Measurements from ENCODE around the gene THADA.

The THADA gene

GRCh38 chr2:43345872-43346271 is 250.0 kb downstream of the THADA start:
- Histone ChIP-seq H3K27me3 (ENCODE audit: control insufficient read depth, insufficient read depth, low read length, poor library complexity, severe bottlenecking) (no peaks in the 10 kb centered on the region), H3K36me3 (ENCODE audit: control insufficient read depth, insufficient read depth, low read length) (no peaks in the 10 kb centered on the region), H3K9me3 (ENCODE audit: control insufficient read depth, low read length) (no peaks in the 10 kb centered on the region), H3K4me1 (ENCODE audit: control insufficient read depth, insufficient read depth, low read length) (peaks cover 44% of the 10 kb centered on the region), H3K4me3 (ENCODE audit: insufficient read depth, low read depth, low read length) (no peak overlapping the region), H3K27ac (ENCODE audit: insufficient read depth, low read depth, low read length, poor library complexity, severe bottlenecking) (peak overlapping the region; percentile 60)
- WGBS, 2 experiments: 32 to 42% methylated on average over 5 of the region's 5 CpGs

- H3K27me3 ChIP-seq (ENCODE audit: control insufficient read depth, insufficient read depth, low read length, poor library complexity, severe bottlenecking): no peaks in the 10 kb centered on the region
- H3K36me3 ChIP-seq (ENCODE audit: control insufficient read depth, insufficient read depth, low read length): no peaks in the 10 kb centered on the region
- 56 to 59% methylated on average over 4 to 5 of the region's 5 CpGs for WGBS, 2 experiments
- H3K9me3 ChIP-seq (ENCODE audit: control insufficient read depth, low read length): no peaks in the 10 kb centered on the region
- peaks cover 44% of the 10 kb centered on the region for H3K4me1 ChIP-seq (ENCODE audit: control insufficient read depth, insufficient read depth, low read length)
- peak overlapping the region; percentile 60 for H3K27ac ChIP-seq (ENCODE audit: insufficient read depth, low read depth, low read length, poor library complexity, severe bottlenecking)
- H3K4me3 ChIP-seq (ENCODE audit: insufficient read depth, low read depth, low read length): no peak overlapping the region
These were observed 250.4 kb downstream of the THADA start for GRCh38 chr2:43345391-43345813.

- Histone ChIP-seq H3K4me3 (ENCODE audit: insufficient read depth, low read depth, low read length) (no peak overlapping the region), H3K27me3 (ENCODE audit: control insufficient read depth, insufficient read depth, low read length, poor library complexity, severe bottlenecking) (no peaks in the 10 kb centered on the region), H3K27ac (ENCODE audit: insufficient read depth, low read depth, low read length, poor library complexity, severe bottlenecking) (no peak overlapping the region), H3K4me1 (ENCODE audit: control insufficient read depth, insufficient read depth, low read length) (peaks cover 39% of the 10 kb centered on the region), H3K9me3 (ENCODE audit: control insufficient read depth, low read length) (no peaks in the 10 kb centered on the region), H3K36me3 (ENCODE audit: control insufficient read depth, insufficient read depth, low read length) (no peaks in the 10 kb centered on the region)
- 82 to 92% methylated on average over 2 to 5 of the region's 5 CpGs for WGBS, 2 experiments
These were observed 250.9 kb downstream of the THADA start for GRCh38 chr2:43344868-43345373.

- Histone ChIP-seq H3K4me1 (ENCODE audit: control insufficient read depth, insufficient read depth, low read length) (peaks cover 28% of the 10 kb centered on the region), H3K9me3 (ENCODE audit: control insufficient read depth, low read length) (no peaks in the 10 kb centered on the region), H3K4me3 (ENCODE audit: insufficient read depth, low read depth, low read length) (no peak overlapping the region), H3K36me3 (ENCODE audit: control insufficient read depth, insufficient read depth, low read length) (no peaks in the 10 kb centered on the region), H3K27ac (ENCODE audit: insufficient read depth, low read depth, low read length, poor library complexity, severe bottlenecking) (no peak overlapping the region), H3K27me3 (ENCODE audit: control insufficient read depth, insufficient read depth, low read length, poor library complexity, severe bottlenecking) (no peaks in the 10 kb centered on the region)
- 92% methylated on average over 5 of the region's 5 CpGs for WGBS, 2 experiments
These were observed 252.1 kb downstream of the THADA start for GRCh38 chr2:43343573-43344304.

GRCh38 chr2:43341959-43342757 is 253.7 kb downstream of the THADA start:
- H3K27ac ChIP-seq (ENCODE audit: insufficient read depth, low read depth, low read length, poor library complexity, severe bottlenecking): no peak overlapping the region
- no peaks in the 10 kb centered on the region for H3K9me3 ChIP-seq (ENCODE audit: control insufficient read depth, low read length)
- peaks cover 19% of the 10 kb centered on the region for H3K4me1 ChIP-seq (ENCODE audit: control insufficient read depth, insufficient read depth, low read length)
- H3K27me3 ChIP-seq (ENCODE audit: control insufficient read depth, insufficient read depth, low read length, poor library complexity, severe bottlenecking): no peaks in the 10 kb centered on the region
- H3K36me3 ChIP-seq (ENCODE audit: control insufficient read depth, insufficient read depth, low read length): no peaks in the 10 kb centered on the region
- 91 to 94% methylated on average over 12 to 13 of the region's 13 CpGs for WGBS, 2 experiments
- no peak overlapping the region for H3K4me3 ChIP-seq (ENCODE audit: insufficient read depth, low read depth, low read length)

- WGBS, 2 experiments: 96 to 100% methylated on average over 1 of the region's 1 CpG
- H3K9me3 ChIP-seq (ENCODE audit: control insufficient read depth, low read length): no peaks in the 10 kb centered on the region
- no peak overlapping the region for H3K27ac ChIP-seq (ENCODE audit: insufficient read depth, low read depth, low read length, poor library complexity, severe bottlenecking)
- H3K36me3 ChIP-seq (ENCODE audit: control insufficient read depth, insufficient read depth, low read length): no peaks in the 10 kb centered on the region
- H3K4me3 ChIP-seq (ENCODE audit: insufficient read depth, low read depth, low read length): no peak overlapping the region
- peaks cover 18% of the 10 kb centered on the region for H3K4me1 ChIP-seq (ENCODE audit: control insufficient read depth, insufficient read depth, low read length)
- no peaks in the 10 kb centered on the region for H3K27me3 ChIP-seq (ENCODE audit: control insufficient read depth, insufficient read depth, low read length, poor library complexity, severe bottlenecking)
These were observed 254.9 kb downstream of the THADA start for GRCh38 chr2:43340945-43341356.

GRCh38 chr2:43340066-43340465 is 255.8 kb downstream of the THADA start:
- no peaks in the 10 kb centered on the region for H3K27me3 ChIP-seq (ENCODE audit: control insufficient read depth, insufficient read depth, low read length, poor library complexity, severe bottlenecking)
- no peaks in the 10 kb centered on the region for H3K9me3 ChIP-seq (ENCODE audit: control insufficient read depth, low read length)
- H3K36me3 ChIP-seq (ENCODE audit: control insufficient read depth, insufficient read depth, low read length): no peaks in the 10 kb centered on the region
- WGBS, 2 experiments: 95 to 100% methylated on average over 2 of the region's 2 CpGs
- no peak overlapping the region for H3K4me3 ChIP-seq (ENCODE audit: insufficient read depth, low read depth, low read length)
- peaks cover 9% of the 10 kb centered on the region for H3K4me1 ChIP-seq (ENCODE audit: control insufficient read depth, insufficient read depth, low read length)
- H3K27ac ChIP-seq (ENCODE audit: insufficient read depth, low read depth, low read length, poor library complexity, severe bottlenecking): no peak overlapping the region

GRCh38 chr2:43333656-43334144 is 262.1 kb downstream of the THADA start:
- H3K4me1 ChIP-seq (ENCODE audit: control insufficient read depth, insufficient read depth, low read length): peaks cover 12% of the 10 kb centered on the region
- 73 to 82% methylated on average over 2 of the region's 2 CpGs for WGBS, 2 experiments

GRCh38 chr2:43333101-43333655 is 262.7 kb downstream of the THADA start:
- Histone ChIP-seq H3K4me3 (ENCODE audit: insufficient read depth, low read depth, low read length) (no peak overlapping the region), H3K27ac (ENCODE audit: insufficient read depth, low read depth, low read length, poor library complexity, severe bottlenecking) (no peak overlapping the region), H3K4me1 (ENCODE audit: control insufficient read depth, insufficient read depth, low read length) (peaks cover 12% of the 10 kb centered on the region), H3K27me3 (ENCODE audit: control insufficient read depth, insufficient read depth, low read length, poor library complexity, severe bottlenecking) (no peaks in the 10 kb centered on the region), H3K36me3 (ENCODE audit: control insufficient read depth, insufficient read depth, low read length) (no peaks in the 10 kb centered on the region), H3K9me3 (ENCODE audit: control insufficient read depth, low read length) (no peaks in the 10 kb centered on the region)
- WGBS, 2 experiments: 84 to 93% methylated on average over 5 to 6 of the region's 6 CpGs

More at GRCh38 chr2:43333656-43334144, 262.1 kb downstream of the THADA start:
- Histone ChIP-seq H3K27ac (ENCODE audit: insufficient read depth, low read depth, low read length, poor library complexity, severe bottlenecking) (peak overlapping the region; percentile 38), H3K27me3 (ENCODE audit: control insufficient read depth, insufficient read depth, low read length, poor library complexity, severe bottlenecking) (no peaks in the 10 kb centered on the region), H3K4me3 (ENCODE audit: insufficient read depth, low read depth, low read length) (no peak overlapping the region), H3K36me3 (ENCODE audit: control insufficient read depth, insufficient read depth, low read length) (no peaks in the 10 kb centered on the region), H3K9me3 (ENCODE audit: control insufficient read depth, low read length) (no peaks in the 10 kb centered on the region)

- Histone ChIP-seq H3K27ac (ENCODE audit: insufficient read depth, low read depth, low read length, poor library complexity, severe bottlenecking) (no peak overlapping the region), H3K4me3 (ENCODE audit: insufficient read depth, low read depth, low read length) (no peak overlapping the region)
These were observed 263.2 kb downstream of the THADA start for GRCh38 chr2:43332653-43333052.

More at GRCh38 chr2:43332653-43333052, 263.2 kb downstream of the THADA start:
- Histone ChIP-seq H3K36me3 (ENCODE audit: control insufficient read depth, insufficient read depth, low read length) (no peaks in the 10 kb centered on the region), H3K9me3 (ENCODE audit: control insufficient read depth, low read length) (no peaks in the 10 kb centered on the region), H3K4me1 (ENCODE audit: control insufficient read depth, insufficient read depth, low read length) (peaks cover 12% of the 10 kb centered on the region), H3K27me3 (ENCODE audit: control insufficient read depth, insufficient read depth, low read length, poor library complexity, severe bottlenecking) (no peaks in the 10 kb centered on the region)
- WGBS, 2 experiments: 94 to 98% methylated on average over 5 of the region's 5 CpGs
